Retina (tissue), 1 donor: Measurements from ENCODE around the gene ATAD3B.

Source experiments
- DNase-seq: peaks from one replicate; pipeline ENCODE4 v3.0.0-alpha.2; 2016

The ATAD3B gene

GRCh38 chr1:1535201-1536018, 63.8 kb downstream of the ATAD3B start:
- DNase-seq, result no peak

- no peak for DNase-seq
These were observed 64.7 kb downstream of the ATAD3B start for GRCh38 chr1:1536019-1536937.

GRCh38 chr1:1536938-1537546, 65.5 kb downstream of the ATAD3B start:
- DNase-seq, result no peak

- no peak for DNase-seq
These were observed 66.2 kb downstream of the ATAD3B start for GRCh38 chr1:1537626-1538250.

GRCh38 chr1:1538334-1538733, 66.8 kb downstream of the ATAD3B start:
- DNase-seq, result no peak

- no peak for DNase-seq
These were observed 67.4 kb downstream of the ATAD3B start for GRCh38 chr1:1538989-1539309.

- peak; percentile 43 for DNase-seq
These were observed 67.9 kb downstream of the ATAD3B start for GRCh38 chr1:1539310-1540089.

GRCh38 chr1:1540090-1540817, 68.7 kb downstream of the ATAD3B start, which contains the start of gene TMEM240:
TMEM240 (minus strand) TSS chr1:1540624; CDS start chr1:1540346, 278 bp downstream.
- DNase-seq, result peak; percentile 60

- DNase-seq, result peak; percentile 60
These were observed 69.5 kb downstream of the ATAD3B start for GRCh38 chr1:1540818-1541628.

GRCh38 chr1:1541956-1542765, 70.6 kb downstream of the ATAD3B start:
- no peak for DNase-seq

GRCh38 chr1:1542766-1543705, 71.5 kb downstream of the ATAD3B start:
- DNase-seq, result no peak

GRCh38 chr1:1543706-1544099, 72.1 kb downstream of the ATAD3B start:
- no peak for DNase-seq

- DNase-seq, result no peak
These were observed 73.0 kb downstream of the ATAD3B start for GRCh38 chr1:1544544-1544943.
